A673 (cell line): Measurements from ENCODE around the gene ASB18. TPM values are rescaled to one million over a fixed set of nuclear protein-coding genes. Genes with fewer than 3 reads are reported as not detected.

Source experiments
- BruUV-seq: library from RNA; stranded (reverse); fragments of 400-500 nt; replicated peaks from 2 replicates; lab custom pipeline; 2021; lab: Mats Ljungman, UMichigan
- CTCF ChIA-PET: fragments of 300-600 bp; sonication (Branson Sonifier 250); formaldehyde crosslinking; loops from one replicate; lab custom pipeline; 2022; ENCODE audit warnings: antibody characterized with exemption; lab: Charles Lee
- POLR2A ChIA-PET: fragments of 300-600 bp; sonication (Branson Sonifier 250); formaldehyde crosslinking; loops from one replicate; lab custom pipeline; 2022; ENCODE audit warnings: antibody characterized with exemption; ENCODE audit not compliant: low non-redundant PET; lab: Charles Lee
- DNase-seq: peaks from one replicate; pipeline ENCODE4 v3.0.0-alpha.2; 2015; ENCODE audit warnings: low spot score
- H3K27ac ChIP-seq: fragments of 200-600 bp; sonication (generic); 2 replicates; pipeline ENCODE4 v1.5.1; 2016; ENCODE audit warnings: mixed run types, low read depth, mild to moderate bottlenecking, mixed read lengths, antibody characterized with exemption, low read length; ENCODE audit not compliant: poor library complexity, severe bottlenecking
- H3K27me3 ChIP-seq: fragments of 200-600 bp; sonication (generic); replicated peaks from 2 replicates; pipeline ENCODE4 v1.6.1; 2017; ENCODE audit warnings: mixed run types, low read depth, mild to moderate bottlenecking, mixed read lengths, antibody characterized with exemption, low read length; ENCODE audit not compliant: insufficient read depth, poor library complexity
- H3K36me3 ChIP-seq: fragments of 200-600 bp; sonication (generic); 2 replicates; pipeline ENCODE4 v1.6.1; 2016; ENCODE audit warnings: mixed run types, mild to moderate bottlenecking, mixed read lengths, antibody characterized with exemption, low read length; ENCODE audit not compliant: insufficient read depth, poor library complexity, severe bottlenecking
- H3K4me1 ChIP-seq: fragments of 200-600 bp; sonication (generic); 2 replicates; pipeline ENCODE4 v1.6.1; 2017; ENCODE audit warnings: mixed run types, mild to moderate bottlenecking, mixed read lengths, antibody characterized with exemption, low read length; ENCODE audit not compliant: insufficient read depth, poor library complexity, severe bottlenecking
- H3K4me3 ChIP-seq: fragments of 200-600 bp; sonication (generic); 2 replicates; pipeline ENCODE4 v1.5.1; 2016; ENCODE audit warnings: low read depth, mixed run types, mild to moderate bottlenecking, mixed read lengths, low read length; ENCODE audit not compliant: poor library complexity, severe bottlenecking
- H3K9me3 ChIP-seq: fragments of 200-600 bp; sonication (generic); 2 replicates; pipeline ENCODE4 v1.6.1; 2016; ENCODE audit warnings: mixed run types, low read depth, mild to moderate bottlenecking, mixed read lengths, antibody characterized with exemption, low read length; ENCODE audit not compliant: poor library complexity, severe bottlenecking
- EZH2 ChIP-seq: fragments of 200-600 bp; sonication (generic); IDR thresholded peaks from 2 replicates; pipeline ENCODE4 v1.6.1; 2017; ENCODE audit warnings: borderline replicate concordance, low read depth, mild to moderate bottlenecking, mixed read lengths, antibody characterized with exemption, low read length; ENCODE audit not compliant: poor library complexity, severe bottlenecking
- intact Hi-C: fragments of 100-400 bp; cut with micrococcal nuclease; formaldehyde crosslinking; loops from one replicate; pipeline ENCODE4 v1.10.0; 2022; ENCODE audit not compliant: unreplicated experiment
- total RNA-seq: library from RNA; stranded (reverse); gene quantifications from 2 replicates; pipeline ENCODE4 v1.2.3, GENCODE V29; 2021
- TF ChIP-seq, protein P1 (sequence below): fragments of 300-800, 200-600 bp; sonication (generic); conservative IDR thresholded peaks from 2 replicates; pipeline ENCODE4 v1.5.1; 2017; ENCODE audit warnings: low read depth, mild to moderate bottlenecking, antibody characterized with exemption, low read length, moderate library complexity, mixed read lengths

Gene ASB18
- total RNA-seq, 1 experiment from 2014 or later: not detected

DNA sequence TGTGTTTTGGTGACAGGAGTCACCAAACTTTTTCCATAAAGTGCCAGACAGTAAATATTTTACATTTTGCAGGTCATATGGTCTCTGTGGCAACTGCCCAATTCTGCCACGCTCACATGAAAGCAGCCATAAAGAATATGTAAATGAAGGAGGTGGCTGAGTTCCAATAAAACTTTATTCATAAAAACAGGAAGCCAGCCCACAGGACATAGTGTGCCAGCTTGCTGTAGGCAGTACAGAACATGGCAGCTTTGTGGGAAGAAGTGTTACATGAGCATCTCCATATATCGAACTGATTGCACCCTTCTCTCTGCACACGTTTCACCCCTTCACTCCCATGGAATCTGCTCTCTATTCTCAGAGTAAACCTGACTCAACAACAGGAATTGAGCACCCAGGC, 10.2 kb downstream of the ASB18 start:
- H3K4me1 ChIP-seq: no peaks in the 10 kb centered on the region
- no peaks in the 10 kb centered on the region for H3K9me3 ChIP-seq
- H3K27ac ChIP-seq: no peak overlapping the region
- CTCF ChIA-PET: no interaction called here
- TF ChIP-seq, protein P1, sequence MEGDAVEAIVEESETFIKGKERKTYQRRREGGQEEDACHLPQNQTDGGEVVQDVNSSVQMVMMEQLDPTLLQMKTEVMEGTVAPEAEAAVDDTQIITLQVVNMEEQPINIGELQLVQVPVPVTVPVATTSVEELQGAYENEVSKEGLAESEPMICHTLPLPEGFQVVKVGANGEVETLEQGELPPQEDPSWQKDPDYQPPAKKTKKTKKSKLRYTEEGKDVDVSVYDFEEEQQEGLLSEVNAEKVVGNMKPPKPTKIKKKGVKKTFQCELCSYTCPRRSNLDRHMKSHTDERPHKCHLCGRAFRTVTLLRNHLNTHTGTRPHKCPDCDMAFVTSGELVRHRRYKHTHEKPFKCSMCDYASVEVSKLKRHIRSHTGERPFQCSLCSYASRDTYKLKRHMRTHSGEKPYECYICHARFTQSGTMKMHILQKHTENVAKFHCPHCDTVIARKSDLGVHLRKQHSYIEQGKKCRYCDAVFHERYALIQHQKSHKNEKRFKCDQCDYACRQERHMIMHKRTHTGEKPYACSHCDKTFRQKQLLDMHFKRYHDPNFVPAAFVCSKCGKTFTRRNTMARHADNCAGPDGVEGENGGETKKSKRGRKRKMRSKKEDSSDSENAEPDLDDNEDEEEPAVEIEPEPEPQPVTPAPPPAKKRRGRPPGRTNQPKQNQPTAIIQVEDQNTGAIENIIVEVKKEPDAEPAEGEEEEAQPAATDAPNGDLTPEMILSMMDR: no peak
- no peak for TF ChIP-seq EZH2
- peaks cover 64% of the 10 kb centered on the region for H3K27me3 ChIP-seq
- POLR2A ChIA-PET: no interaction called here
- H3K4me3 ChIP-seq: no peak overlapping the region
- intact Hi-C loops: no loop called here
- DNase-seq: no peak
- no peaks in the 10 kb centered on the region for H3K36me3 ChIP-seq
- BruUV-seq: no TSS peak

DNA sequence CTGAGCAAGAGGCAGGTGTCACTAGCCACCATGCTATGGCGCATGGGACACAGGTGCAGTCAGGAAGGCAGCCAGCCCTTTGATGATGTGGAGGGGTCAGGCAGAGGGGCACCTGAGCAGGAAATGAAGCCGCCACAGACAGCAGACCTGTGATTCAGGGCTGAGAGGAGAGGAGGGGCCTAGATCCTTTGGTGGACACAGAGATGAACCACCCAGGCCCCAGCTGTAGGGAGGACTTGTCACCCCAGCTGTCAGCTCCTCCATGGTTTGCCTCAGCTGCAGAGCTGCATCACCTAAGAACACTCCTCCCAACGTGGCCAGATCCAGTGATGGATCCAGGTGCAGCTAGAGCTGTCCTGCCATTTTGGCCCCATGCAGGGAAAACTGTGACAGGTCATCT, 11.6 kb downstream of the ASB18 start:
- no peaks in the 10 kb centered on the region for H3K9me3 ChIP-seq
- H3K27ac ChIP-seq: no peak overlapping the region
- no peak for DNase-seq
- no peak for TF ChIP-seq EZH2
- TF ChIP-seq, protein P1: no peak
- intact Hi-C loops: no loop called here
- ChIA-PET CTCF (no interaction called here), POLR2A (no interaction called here)
- H3K36me3 ChIP-seq: no peaks in the 10 kb centered on the region
- no TSS peak for BruUV-seq
- no peak overlapping the region for H3K4me3 ChIP-seq
- H3K27me3 ChIP-seq: peaks cover 61% of the 10 kb centered on the region
- H3K4me1 ChIP-seq: no peaks in the 10 kb centered on the region

DNA sequence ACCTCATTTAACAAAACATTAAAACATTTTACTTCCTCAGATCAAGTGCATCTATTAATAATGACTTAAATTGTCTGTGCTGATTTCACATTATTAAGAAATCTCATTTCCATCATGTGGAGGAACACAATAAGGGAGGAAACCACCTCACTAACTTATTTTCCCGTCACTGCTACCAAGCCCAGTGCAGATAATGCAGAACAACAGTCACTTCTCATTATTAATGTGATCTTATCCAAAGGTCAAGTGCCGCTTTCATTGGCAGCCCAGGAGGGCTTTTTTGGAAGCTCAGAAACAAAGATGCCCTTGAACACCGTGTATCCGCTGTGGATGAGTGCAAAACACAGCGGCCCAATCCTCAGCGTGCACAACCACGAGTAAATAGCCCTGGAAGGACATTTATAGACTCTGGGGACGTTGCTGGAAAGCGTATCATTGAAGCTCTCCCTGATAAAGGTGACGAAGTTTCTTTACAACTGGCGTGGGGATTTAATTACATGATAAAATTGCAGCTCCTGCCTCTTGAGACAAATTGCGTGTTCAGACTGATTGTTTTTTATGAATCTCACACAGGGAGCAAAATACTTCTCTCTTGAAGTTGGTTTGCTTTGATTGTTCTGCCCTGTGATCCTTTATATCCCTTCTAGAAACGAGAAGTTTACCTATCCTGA, 13.2 kb downstream of the ASB18 start:
- TF ChIP-seq EZH2: no peak
- TF ChIP-seq, protein P1: no peak
- Histone ChIP-seq H3K4me1 (no peaks in the 10 kb centered on the region), H3K27ac (no peak overlapping the region), H3K9me3 (no peaks in the 10 kb centered on the region), H3K4me3 (no peak overlapping the region), H3K36me3 (no peaks in the 10 kb centered on the region), H3K27me3 (peaks cover 59% of the 10 kb centered on the region)
- ChIA-PET POLR2A (no interaction called here), CTCF (no interaction called here)
- no TSS peak for BruUV-seq
- DNase-seq: peak; percentile 10
- intact Hi-C loops: no loop called here
